ENCODE measurements around the gene CLEC16A. TPM values are rescaled to one million over a fixed set of nuclear protein-coding genes. Genes with fewer than 3 reads are reported as not detected.

The CLEC16A gene
- total RNA-seq, 1 donor from 2014 or later = 34.6 TPM

DNA sequence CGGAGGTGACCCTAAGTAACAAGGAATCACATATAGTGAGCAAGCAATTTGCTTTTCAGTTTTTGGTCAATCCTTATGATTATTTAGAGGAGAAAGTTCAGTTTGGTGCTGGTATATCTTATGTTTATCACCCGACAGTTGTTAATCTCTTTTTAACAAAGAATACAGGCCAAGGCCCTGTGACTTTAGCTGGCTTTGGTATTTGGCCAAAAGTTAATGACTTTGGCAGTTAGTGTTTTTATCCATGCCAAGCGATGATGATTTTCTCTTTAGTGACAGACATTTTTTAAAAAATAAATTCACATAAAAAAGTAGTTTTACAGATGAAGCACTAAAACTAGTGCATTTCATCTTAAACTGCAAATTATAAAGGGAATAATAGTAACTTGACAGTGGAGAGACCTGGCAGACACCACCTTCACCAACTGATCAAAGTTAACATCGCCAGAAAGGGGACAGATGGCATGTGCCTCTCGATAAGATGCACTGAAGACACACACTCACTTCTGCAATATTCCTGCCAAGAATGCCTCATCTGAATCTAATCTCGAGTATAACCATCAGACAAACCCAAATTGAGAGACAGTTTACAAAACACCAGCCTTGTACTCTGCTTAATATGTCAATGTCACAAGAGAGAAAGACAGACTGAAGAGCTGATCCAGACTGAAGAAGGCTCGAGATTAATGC, 9.0 kb upstream of the CLEC16A start:
- Histone ChIP-seq H3K27me3 (ENCODE audit: low read depth) (no peaks in the 10 kb centered on the region), H3K9me3 (no peaks in the 10 kb centered on the region), H3K4me1 (peaks cover 74% of the 10 kb centered on the region), H3K36me3 (peaks cover 23% of the 10 kb centered on the region), H3K4me3 (no peak overlapping the region), H3K27ac (no peak overlapping the region)
- TF ChIP-seq, protein P1, sequence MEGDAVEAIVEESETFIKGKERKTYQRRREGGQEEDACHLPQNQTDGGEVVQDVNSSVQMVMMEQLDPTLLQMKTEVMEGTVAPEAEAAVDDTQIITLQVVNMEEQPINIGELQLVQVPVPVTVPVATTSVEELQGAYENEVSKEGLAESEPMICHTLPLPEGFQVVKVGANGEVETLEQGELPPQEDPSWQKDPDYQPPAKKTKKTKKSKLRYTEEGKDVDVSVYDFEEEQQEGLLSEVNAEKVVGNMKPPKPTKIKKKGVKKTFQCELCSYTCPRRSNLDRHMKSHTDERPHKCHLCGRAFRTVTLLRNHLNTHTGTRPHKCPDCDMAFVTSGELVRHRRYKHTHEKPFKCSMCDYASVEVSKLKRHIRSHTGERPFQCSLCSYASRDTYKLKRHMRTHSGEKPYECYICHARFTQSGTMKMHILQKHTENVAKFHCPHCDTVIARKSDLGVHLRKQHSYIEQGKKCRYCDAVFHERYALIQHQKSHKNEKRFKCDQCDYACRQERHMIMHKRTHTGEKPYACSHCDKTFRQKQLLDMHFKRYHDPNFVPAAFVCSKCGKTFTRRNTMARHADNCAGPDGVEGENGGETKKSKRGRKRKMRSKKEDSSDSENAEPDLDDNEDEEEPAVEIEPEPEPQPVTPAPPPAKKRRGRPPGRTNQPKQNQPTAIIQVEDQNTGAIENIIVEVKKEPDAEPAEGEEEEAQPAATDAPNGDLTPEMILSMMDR (IDR thresholded peaks at IDR 0.05) = no peak
- DNase-seq (no peak), ATAC-seq (no peak)
- intact Hi-C loops (cut with DNase I) = no loop called here

DNA sequence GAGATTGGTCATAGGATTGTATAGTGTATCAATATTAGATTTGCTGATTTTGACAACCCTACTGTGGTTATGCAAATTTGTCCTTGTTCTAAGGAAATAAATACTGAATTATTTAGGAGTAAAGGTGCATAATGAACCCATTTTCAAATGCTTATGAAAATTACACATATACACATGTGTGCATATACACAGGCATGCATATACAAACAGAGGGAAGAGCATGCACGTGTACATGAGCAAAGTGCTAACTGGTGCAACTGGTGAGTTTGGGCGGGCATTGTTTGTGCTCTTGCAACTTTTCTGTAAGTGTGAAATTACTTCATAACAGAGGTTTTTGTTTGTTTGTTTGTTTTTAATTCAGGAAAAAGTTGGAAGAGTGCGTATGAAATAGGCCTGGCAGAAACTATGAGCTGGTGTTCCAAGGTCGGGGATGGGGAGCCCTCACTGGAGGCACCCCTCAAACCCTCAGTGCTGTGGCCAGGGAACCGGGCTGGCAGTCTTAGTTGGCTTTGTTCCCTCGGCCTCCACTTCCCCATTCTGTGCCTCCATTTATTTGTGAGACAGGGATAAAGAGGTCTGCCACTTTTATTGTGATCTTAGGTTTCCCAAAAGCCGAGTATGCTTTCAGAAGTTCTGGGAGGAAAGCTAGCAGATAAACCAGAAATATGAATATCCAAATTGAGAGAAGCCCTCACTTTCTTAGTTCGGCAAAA, 7.9 kb upstream of the CLEC16A start:
- H3K27ac ChIP-seq = peak overlapping the region; percentile 56
- peaks cover 78% of the 10 kb centered on the region for H3K4me1 ChIP-seq
- ATAC-seq (no peak), DNase-seq (no peak)
- H3K27me3 ChIP-seq (ENCODE audit: low read depth) = no peaks in the 10 kb centered on the region
- no peaks in the 10 kb centered on the region for H3K9me3 ChIP-seq
- TF ChIP-seq, protein P1 (IDR thresholded peaks at IDR 0.05) = no peak
- intact Hi-C loops (cut with DNase I) = no loop called here
- peaks cover 21% of the 10 kb centered on the region for H3K36me3 ChIP-seq
- no peak overlapping the region for H3K4me3 ChIP-seq

DNA sequence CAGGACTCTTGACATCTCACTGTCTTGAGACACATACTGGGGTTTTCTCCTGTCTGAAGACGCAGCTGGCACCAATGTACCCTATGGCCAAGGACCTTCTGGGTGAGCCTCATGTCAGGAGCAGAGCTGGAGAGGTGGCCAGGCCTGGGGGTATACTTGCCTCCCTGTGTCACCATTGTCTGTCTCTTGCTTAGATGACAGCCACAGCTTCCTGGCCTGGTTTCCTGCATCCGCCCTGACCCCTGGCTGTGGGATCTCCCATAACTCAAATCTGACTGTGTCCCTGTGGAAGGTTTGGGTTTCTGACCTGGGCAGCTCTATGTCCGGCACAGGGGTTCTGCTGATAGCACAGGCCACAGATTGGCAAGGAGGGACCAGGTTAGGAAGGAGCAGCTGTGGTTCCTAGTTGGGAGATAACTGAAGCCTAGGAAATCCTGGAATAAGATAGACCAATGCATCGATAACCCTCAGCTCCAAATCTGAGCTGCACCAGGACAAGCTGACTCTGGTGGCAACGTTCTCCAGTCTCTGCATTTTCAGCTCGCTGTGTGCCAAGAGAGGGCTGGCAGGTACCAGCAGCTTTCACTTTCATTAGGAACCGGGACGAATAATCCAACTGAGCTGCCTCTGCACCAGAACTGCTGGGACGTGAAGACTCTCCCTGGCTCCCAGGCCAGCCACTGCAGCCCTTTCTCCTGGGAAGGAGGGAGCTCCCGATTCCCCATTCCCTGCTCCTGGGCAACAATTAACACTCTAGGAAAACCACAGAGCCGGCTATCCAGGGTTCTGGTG, 7.1 kb upstream of the CLEC16A start:
- TF ChIP-seq, protein P1 (IDR thresholded peaks at IDR 0.05) = no peak
- Histone ChIP-seq H3K4me3 (peak overlapping the region; percentile 24), H3K4me1 (peaks cover 78% of the 10 kb centered on the region), H3K9me3 (no peaks in the 10 kb centered on the region), H3K27me3 (ENCODE audit: low read depth) (no peaks in the 10 kb centered on the region), H3K27ac (peak overlapping the region; percentile 56), H3K36me3 (peaks cover 16% of the 10 kb centered on the region)
- no peak for ATAC-seq
- no peak for DNase-seq
- intact Hi-C loops (cut with DNase I) = no loop called here

DNA sequence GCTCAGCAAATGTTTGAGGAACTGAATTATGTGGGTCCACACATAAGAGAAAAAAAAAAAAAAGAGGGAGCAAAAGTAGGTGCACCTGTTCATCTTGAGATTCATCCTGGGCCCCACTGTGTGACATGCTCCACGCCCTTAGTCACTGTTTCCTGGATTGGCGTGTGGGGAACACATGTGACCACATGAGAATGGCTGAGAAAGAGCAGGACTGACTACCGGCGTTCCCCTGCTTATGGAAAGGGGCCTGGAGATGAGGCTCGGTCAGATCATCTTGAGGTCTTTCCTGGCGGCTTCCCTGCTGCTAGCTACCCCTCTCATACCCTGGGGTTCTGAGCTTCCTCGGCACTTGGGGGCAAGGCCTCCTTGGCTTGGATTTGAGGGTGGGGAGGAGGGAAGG, 6.0 kb upstream of the CLEC16A start:
- intact Hi-C loops (cut with DNase I) = no loop called here
- no peak for ATAC-seq
- TF ChIP-seq, protein P1 (IDR thresholded peaks at IDR 0.05) = no peak
- Histone ChIP-seq H3K4me3 (no peak overlapping the region), H3K27me3 (ENCODE audit: low read depth) (no peaks in the 10 kb centered on the region), H3K4me1 (peaks cover 83% of the 10 kb centered on the region), H3K36me3 (peaks cover 7% of the 10 kb centered on the region), H3K27ac (peak overlapping the region; percentile 56), H3K9me3 (no peaks in the 10 kb centered on the region)
- no peak for DNase-seq

DNA sequence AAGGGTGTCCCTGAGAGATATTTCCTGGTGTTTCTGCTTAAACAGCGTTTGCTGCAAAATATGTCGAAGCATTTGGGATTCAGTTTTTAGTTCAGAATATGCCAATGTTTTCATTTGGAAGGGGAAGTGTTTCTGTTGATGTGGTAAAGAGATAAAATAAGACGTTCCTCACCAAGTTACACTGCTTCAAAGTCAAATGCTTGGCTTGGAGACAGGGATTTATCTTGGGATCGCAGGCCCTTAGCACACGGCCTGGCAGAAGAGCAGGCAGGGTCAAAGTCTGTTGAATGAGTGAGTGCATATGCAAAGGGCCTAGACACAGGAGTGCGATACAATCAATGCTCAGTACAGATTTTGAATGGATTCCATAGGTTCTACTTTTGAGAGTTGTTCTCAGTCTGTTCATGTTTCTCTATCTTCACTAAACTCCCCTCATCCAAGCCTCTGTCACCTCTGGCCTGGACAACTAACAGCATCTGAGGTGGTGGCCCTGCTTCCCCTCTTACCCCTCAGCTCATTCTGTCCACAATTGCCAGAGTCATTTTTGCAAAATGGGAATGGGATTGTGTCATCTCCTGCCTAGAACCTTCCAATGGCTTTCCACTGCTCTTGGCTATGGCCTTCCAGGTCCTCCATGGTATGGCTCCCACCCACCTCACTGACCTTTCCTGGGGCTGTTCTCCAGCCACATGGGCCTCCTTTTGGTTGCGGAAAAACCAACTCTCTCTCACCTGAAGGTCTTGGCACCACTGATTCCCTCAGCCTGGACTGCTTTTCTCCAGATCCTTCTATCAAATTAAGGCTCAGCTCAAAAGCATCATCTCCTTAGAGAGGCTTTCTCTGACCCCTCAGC, 5.3 kb upstream of the CLEC16A start:
- H3K4me3 ChIP-seq = peak overlapping the region; percentile 64
- TF ChIP-seq, protein P1 (IDR thresholded peaks at IDR 0.05) = no peak
- peak overlapping the region; percentile 56 for H3K27ac ChIP-seq

More for the DNA sequence above, 5.3 kb upstream of the CLEC16A start:
- Histone ChIP-seq H3K9me3 (no peaks in the 10 kb centered on the region), H3K27me3 (ENCODE audit: low read depth) (no peaks in the 10 kb centered on the region), H3K36me3 (peaks cover under 1% of the 10 kb centered on the region), H3K4me1 (peaks cover 78% of the 10 kb centered on the region)
- intact Hi-C loops (cut with DNase I) = no loop called here
- no peak for DNase-seq
- ATAC-seq = no peak

Measured in lower lobe of right lung (tissue), 2 donors.